ENCODE measurements around the gene IGSF3.

DNA sequence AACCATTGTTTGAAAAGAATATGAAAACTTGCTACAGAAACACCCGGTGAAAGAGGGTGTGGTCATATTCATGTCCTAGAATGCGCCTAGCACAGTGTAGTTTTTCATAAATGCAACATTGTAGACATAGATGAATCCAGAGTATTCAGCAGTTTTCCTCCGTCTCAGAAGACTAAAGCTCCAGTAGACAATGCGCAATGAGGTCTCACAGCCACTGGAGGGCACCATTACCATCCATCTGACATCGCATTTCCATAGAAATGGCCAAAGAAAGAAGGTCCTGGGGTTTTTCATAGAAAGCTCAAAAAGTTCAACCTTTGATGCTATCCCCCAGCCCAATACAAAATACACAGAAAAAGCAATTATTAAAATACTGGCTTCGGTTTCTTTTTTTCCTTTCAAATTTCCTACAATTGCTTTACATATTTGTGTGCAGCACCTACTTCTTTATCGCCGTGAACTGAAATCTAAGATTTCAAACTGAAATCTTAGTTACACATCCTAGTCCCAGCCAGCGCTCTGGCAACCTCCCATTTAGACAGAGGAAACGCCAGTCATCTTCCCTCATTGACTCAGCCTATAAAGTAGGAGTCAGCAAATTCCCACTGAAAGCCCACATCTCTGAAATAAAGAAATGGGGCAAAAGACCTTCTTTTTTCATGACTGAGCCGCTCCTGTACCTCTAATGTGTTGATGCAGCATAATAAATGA is 92.8 kb downstream of the IGSF3 start:
- TF ChIP-seq, protein P1, sequence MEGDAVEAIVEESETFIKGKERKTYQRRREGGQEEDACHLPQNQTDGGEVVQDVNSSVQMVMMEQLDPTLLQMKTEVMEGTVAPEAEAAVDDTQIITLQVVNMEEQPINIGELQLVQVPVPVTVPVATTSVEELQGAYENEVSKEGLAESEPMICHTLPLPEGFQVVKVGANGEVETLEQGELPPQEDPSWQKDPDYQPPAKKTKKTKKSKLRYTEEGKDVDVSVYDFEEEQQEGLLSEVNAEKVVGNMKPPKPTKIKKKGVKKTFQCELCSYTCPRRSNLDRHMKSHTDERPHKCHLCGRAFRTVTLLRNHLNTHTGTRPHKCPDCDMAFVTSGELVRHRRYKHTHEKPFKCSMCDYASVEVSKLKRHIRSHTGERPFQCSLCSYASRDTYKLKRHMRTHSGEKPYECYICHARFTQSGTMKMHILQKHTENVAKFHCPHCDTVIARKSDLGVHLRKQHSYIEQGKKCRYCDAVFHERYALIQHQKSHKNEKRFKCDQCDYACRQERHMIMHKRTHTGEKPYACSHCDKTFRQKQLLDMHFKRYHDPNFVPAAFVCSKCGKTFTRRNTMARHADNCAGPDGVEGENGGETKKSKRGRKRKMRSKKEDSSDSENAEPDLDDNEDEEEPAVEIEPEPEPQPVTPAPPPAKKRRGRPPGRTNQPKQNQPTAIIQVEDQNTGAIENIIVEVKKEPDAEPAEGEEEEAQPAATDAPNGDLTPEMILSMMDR (conservative IDR thresholded peaks at IDR 0.05; ENCODE audit: low read depth in 2 of 2): peak; percentile 94
- TF ChIP-seq EZH2phosphoT487 (IDR thresholded peaks at IDR 0.05; ENCODE audit: unreplicated experiment) (no peak), EZH2 (IDR thresholded peaks at IDR 0.05; ENCODE audit: low read depth, unreplicated experiment) (no peak)
- TF ChIP-seq, protein P2, sequence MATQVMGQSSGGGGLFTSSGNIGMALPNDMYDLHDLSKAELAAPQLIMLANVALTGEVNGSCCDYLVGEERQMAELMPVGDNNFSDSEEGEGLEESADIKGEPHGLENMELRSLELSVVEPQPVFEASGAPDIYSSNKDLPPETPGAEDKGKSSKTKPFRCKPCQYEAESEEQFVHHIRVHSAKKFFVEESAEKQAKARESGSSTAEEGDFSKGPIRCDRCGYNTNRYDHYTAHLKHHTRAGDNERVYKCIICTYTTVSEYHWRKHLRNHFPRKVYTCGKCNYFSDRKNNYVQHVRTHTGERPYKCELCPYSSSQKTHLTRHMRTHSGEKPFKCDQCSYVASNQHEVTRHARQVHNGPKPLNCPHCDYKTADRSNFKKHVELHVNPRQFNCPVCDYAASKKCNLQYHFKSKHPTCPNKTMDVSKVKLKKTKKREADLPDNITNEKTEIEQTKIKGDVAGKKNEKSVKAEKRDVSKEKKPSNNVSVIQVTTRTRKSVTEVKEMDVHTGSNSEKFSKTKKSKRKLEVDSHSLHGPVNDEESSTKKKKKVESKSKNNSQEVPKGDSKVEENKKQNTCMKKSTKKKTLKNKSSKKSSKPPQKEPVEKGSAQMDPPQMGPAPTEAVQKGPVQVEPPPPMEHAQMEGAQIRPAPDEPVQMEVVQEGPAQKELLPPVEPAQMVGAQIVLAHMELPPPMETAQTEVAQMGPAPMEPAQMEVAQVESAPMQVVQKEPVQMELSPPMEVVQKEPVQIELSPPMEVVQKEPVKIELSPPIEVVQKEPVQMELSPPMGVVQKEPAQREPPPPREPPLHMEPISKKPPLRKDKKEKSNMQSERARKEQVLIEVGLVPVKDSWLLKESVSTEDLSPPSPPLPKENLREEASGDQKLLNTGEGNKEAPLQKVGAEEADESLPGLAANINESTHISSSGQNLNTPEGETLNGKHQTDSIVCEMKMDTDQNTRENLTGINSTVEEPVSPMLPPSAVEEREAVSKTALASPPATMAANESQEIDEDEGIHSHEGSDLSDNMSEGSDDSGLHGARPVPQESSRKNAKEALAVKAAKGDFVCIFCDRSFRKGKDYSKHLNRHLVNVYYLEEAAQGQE (IDR thresholded peaks at IDR 0.05; ENCODE audit: unreplicated experiment): no peak
